Mucosa of descending colon (tissue), 3 donors: ENCODE data around the gene DLGAP4. TPM values are rescaled to one million over a fixed set of nuclear protein-coding genes. Genes with fewer than 3 reads are reported as not detected.

Source experiments
- ATAC-seq: fragments of 200-7000 bp; cut with Tn5 transposase; one replicate; pipeline ENCODE4 v1.9.1; 2020; ENCODE audit warnings: mild to moderate bottlenecking, moderate library complexity
- DNase-seq, 3 donors: peaks; one replicate each; pipeline ENCODE4 v3.0.0-alpha.2; 2020
- H3K36me3 ChIP-seq: fragments of 200-600 bp; one replicate; pipeline ENCODE4 v1.8.0; 2021; ENCODE audit warnings: low read depth, mild to moderate bottlenecking
- H3K4me1 ChIP-seq: fragments of 200-600 bp; one replicate; pipeline ENCODE4 v1.8.0; 2021; ENCODE audit warnings: low read depth, mild to moderate bottlenecking
- H3K4me3 ChIP-seq: fragments of 200-600 bp; one replicate; pipeline ENCODE4 v1.8.0; 2021; ENCODE audit warnings: mild to moderate bottlenecking
- H3K9me3 ChIP-seq: fragments of 200-600 bp; one replicate; pipeline ENCODE4 v1.8.0; 2021; ENCODE audit warnings: mild to moderate bottlenecking
- intact Hi-C, 2 donors: fragments of 100-400 bp; cut with DNase I in 1 of 2; cut with micrococcal nuclease in 1 of 2; formaldehyde crosslinking; loops; one replicate each; pipeline versions ENCODE4 v1.11.0 to v1.11.1; 2022; cut with DNase I, micrococcal nuclease
- total RNA-seq, 3 donors: library from RNA; stranded (reverse); fragmentation: NEBNext Ultra II Directional in 2 of 3; extraction: Animal tissue kit (Norgen Biotek cat#: 25700) in 2 of 3; gene quantifications; one replicate each; pipeline versions ENCODE4 v1.2.1 to v1.2.4, GENCODE V29; 2021 to 2023
- TF ChIP-seq, protein P1 (sequence below): fragments of 200-600 bp; IDR thresholded peaks from one replicate; pipeline ENCODE4 v1.8.0; 2022; ENCODE audit warnings: antibody characterized with exemption, mild to moderate bottlenecking
- donor health status: DM: no; HTN: no; CAD: no; lungs with moderate emphysema.
- donor health status: DM: no; HTN: no; CAD: no.
- donor health status: DM: no; HTN: yes; CAD: no.

Gene DLGAP4
- total RNA-seq, 3 donors from 2014 or later: 40.0 to 66.3 (median 43.5) TPM

- intact Hi-C loops: no loop called here
- Histone ChIP-seq H3K36me3 (no peaks in the 10 kb centered on the region), H3K4me3 (no peak overlapping the region), H3K9me3 (no peaks in the 10 kb centered on the region), H3K4me1 (no peaks in the 10 kb centered on the region)
- peak; percentile 15 for ATAC-seq
- TF ChIP-seq, protein P1, sequence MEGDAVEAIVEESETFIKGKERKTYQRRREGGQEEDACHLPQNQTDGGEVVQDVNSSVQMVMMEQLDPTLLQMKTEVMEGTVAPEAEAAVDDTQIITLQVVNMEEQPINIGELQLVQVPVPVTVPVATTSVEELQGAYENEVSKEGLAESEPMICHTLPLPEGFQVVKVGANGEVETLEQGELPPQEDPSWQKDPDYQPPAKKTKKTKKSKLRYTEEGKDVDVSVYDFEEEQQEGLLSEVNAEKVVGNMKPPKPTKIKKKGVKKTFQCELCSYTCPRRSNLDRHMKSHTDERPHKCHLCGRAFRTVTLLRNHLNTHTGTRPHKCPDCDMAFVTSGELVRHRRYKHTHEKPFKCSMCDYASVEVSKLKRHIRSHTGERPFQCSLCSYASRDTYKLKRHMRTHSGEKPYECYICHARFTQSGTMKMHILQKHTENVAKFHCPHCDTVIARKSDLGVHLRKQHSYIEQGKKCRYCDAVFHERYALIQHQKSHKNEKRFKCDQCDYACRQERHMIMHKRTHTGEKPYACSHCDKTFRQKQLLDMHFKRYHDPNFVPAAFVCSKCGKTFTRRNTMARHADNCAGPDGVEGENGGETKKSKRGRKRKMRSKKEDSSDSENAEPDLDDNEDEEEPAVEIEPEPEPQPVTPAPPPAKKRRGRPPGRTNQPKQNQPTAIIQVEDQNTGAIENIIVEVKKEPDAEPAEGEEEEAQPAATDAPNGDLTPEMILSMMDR: no peak
- no peak for DNase-seq
Observed at GRCh38 chr20:36481380-36482043, 175.4 kb downstream of the DLGAP4 start.

DNA sequence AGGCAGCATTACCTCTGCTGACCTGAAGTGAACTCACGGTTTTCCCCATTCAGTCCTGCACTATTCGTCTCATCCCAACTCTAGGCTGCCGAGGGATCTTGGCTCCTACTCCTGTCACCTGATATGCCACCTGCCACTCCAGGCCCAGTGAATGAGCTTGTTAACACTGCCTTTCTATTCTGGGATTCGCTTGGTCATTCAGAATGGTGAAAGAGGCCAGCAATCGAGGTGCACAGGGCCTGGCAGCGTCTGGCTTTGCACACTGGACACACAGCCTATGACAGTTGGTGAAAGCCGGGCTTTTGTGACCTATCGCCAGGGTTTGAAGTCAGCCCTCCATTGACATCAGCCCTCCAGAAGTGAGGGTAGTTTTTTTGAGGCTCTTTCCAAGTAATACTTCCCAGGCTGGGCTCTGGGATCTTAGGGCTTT, 175.9 kb downstream of the DLGAP4 start:
- H3K9me3 ChIP-seq: no peaks in the 10 kb centered on the region
- H3K36me3 ChIP-seq: no peaks in the 10 kb centered on the region
- TF ChIP-seq, protein P1: no peak
- DNase-seq: no peak
- H3K4me1 ChIP-seq: no peaks in the 10 kb centered on the region
- no peak overlapping the region for H3K4me3 ChIP-seq
- intact Hi-C loops: no loop called here
- peak; percentile 19 for ATAC-seq

GRCh38 chr20:36483209-36483918, 177.2 kb downstream of the DLGAP4 start:
- intact Hi-C loops: no loop called here
- Histone ChIP-seq H3K4me3 (no peak overlapping the region), H3K9me3 (no peaks in the 10 kb centered on the region), H3K4me1 (no peaks in the 10 kb centered on the region), H3K36me3 (no peaks in the 10 kb centered on the region)
- DNase-seq (no peak), ATAC-seq (no peak)
- TF ChIP-seq, protein P1: no peak

- TF ChIP-seq, protein P1: no peak
- no peak overlapping the region for H3K4me3 ChIP-seq
- ATAC-seq: peak; percentile 10
- intact Hi-C loops: no loop called here
- H3K36me3 ChIP-seq: no peaks in the 10 kb centered on the region
- no peaks in the 10 kb centered on the region for H3K9me3 ChIP-seq
- no peak for DNase-seq
- no peaks in the 10 kb centered on the region for H3K4me1 ChIP-seq
Observed at GRCh38 chr20:36483919-36484808, 178.0 kb downstream of the DLGAP4 start.

DNA sequence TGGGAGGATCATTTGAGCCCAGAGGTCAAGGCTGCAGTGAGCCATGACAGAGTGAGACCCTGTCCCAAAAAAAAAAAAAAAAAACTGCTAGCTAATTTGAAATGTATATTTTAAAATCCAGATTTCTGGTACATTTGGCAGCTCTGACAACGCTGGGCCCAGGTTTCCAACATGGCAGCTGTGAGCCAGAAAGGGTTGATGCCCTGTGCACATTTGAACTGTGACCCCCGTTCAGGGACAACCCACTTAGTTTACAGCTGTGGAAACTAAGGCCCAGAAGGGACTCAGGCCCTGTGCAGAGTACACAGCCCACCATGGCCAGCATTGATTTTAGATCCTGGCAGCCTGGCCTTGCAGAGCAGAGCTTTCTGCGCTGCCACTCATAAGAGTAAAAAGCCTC, 179.1 kb downstream of the DLGAP4 start:
- TF ChIP-seq, protein P1: no peak
- no peak for DNase-seq
- intact Hi-C loops: no loop called here
- Histone ChIP-seq H3K9me3 (no peaks in the 10 kb centered on the region), H3K36me3 (no peaks in the 10 kb centered on the region), H3K4me3 (no peak overlapping the region), H3K4me1 (no peaks in the 10 kb centered on the region)
- ATAC-seq: no peak
